Fibroblast of mammary gland (primary cell): ENCODE data around the gene KIF20A.
"Not testable (repeated sequence)": the region's sequence is repeated elsewhere in the genome, so short reads cannot be mapped to it uniquely, and the experiment has no call there.

Experiments
- DNase-seq: peaks from one replicate; pipeline ENCODE4 v3.0.0-alpha.2; 2010; ENCODE audit warnings: low read depth
- H3K4me3 ChIP-seq: 2 replicates; pipeline ENCODE4 v1.5.1; 2011; ENCODE audit warnings: low read depth, mild to moderate bottlenecking, low read length, moderate library complexity; ENCODE audit not compliant: control insufficient read depth
- CTCF ChIP-seq: conservative IDR thresholded peaks from 2 replicates; pipeline ENCODE4 v1.5.1; 2011; ENCODE audit warnings: low read depth, low read length, inconsistent platforms; ENCODE audit not compliant: control insufficient read depth, insufficient read depth

The KIF20A gene

GRCh38 chr5:138141734-138142133 is 37.2 kb upstream of the KIF20A start:
- no peak for DNase-seq
- TF ChIP-seq CTCF = no peak
- H3K4me3 ChIP-seq = no peak overlapping the region

DNA sequence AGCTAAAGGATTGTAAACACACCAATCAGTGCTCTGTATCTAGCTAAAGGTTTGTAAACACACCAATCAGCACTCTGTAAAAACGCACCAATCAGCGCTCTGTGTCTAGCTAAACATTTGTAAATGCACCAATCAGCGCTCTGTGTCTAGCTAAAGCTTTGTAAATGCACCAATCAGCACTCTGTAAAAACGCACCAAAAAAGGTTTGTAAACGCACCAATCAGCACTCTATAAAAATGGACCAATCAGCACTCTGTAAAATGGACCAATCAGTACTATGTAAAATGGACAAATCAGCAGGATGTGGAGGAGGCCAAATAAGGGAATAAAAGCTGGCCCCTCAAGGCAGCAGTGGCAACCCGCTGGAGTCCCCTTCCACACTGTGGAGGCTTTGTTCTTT is 35.3 kb upstream of the KIF20A start:
- DNase-seq, H3K4me3 ChIP-seq: not testable (repeated sequence)

GRCh38 chr5:138148811-138149210 is 30.1 kb upstream of the KIF20A start:
- DNase-seq = peak; percentile 88
- no peak overlapping the region for H3K4me3 ChIP-seq

GRCh38 chr5:138149530-138149929 is 29.4 kb upstream of the KIF20A start:
- TF ChIP-seq CTCF = no peak
- H3K4me3 ChIP-seq = no peak overlapping the region
- peak; percentile 17 for DNase-seq

More at GRCh38 chr5:138148811-138149210, 30.1 kb upstream of the KIF20A start:
- TF ChIP-seq CTCF = no peak

DNA sequence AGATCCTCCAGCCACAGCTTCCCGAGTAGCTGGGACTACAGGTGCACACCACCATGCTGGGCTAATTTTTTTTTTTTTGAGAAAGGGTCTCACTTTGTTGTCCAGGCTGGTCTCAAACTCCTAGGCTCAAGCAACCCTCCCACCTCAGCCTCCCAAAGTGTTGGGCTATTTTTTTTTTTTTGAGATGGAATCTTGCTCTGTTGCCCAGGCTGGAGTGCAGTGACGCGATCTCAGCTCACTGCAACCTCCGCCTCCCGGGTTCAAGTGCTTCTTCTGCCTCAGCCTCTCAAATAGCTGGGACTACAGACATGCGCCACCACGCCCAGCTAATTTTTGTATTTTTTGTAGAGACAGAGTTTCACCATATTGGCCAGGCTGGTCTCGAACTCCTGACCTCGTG is 22.9 kb upstream of the KIF20A start:
- DNase-seq, H3K4me3 ChIP-seq: not testable (repeated sequence)

GRCh38 chr5:138157626-138158025 is 21.3 kb upstream of the KIF20A start:
- TF ChIP-seq CTCF = no peak
- no peak overlapping the region for H3K4me3 ChIP-seq
- DNase-seq = no peak

- no peak overlapping the region for H3K4me3 ChIP-seq
- no peak for DNase-seq
- no peak for TF ChIP-seq CTCF
Measured at GRCh38 chr5:138159666-138160065, 19.2 kb upstream of the KIF20A start.

DNA sequence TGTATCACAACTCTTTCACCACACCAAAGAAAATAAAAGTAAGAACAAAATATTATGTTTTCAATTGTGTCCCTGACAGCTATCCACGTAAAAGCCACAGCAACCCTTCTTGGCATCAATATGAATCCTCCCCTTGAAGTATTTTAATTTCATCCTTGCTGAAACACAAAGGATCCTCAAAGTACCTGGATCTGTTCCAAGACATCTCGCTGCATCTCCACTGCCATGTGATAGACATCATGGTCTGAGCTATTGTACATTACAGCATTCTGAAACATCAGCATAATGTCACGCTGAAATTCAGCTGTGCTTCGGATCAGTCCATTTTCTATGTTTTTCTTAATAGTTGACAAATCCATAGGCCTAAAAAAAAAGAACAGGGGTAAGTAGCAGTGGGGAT is 18.2 kb upstream of the KIF20A start:
- no peak for TF ChIP-seq CTCF

More for the DNA sequence above, 18.2 kb upstream of the KIF20A start:
- H3K4me3 ChIP-seq = no peak overlapping the region
- DNase-seq = no peak
